Endometrial microvascular endothelial cells (primary cell): ENCODE results near the gene ELP5. TPM values are rescaled to one million over a fixed set of nuclear protein-coding genes. Genes with fewer than 3 reads are reported as not detected.
"Not testable (repeated sequence)": the region's sequence is repeated elsewhere in the genome, so short reads cannot be mapped to it uniquely, and the experiment has no call there.

Experiments used
- in situ Hi-C: cut with HindIII; loops from 2 replicates; pipeline ENCODE4 v1.10.0; 2017; ENCODE audit warnings: low sequenced_read_pairs, low pct_unique_long_range_greater_than_20kb; ENCODE audit errors: inconsistent ontology term
- total RNA-seq: library from RNA; depleted of rRNA; stranded (reverse); fragments of >200 nt; gene quantifications from one replicate; pipeline ENCODE4 v1.2.3, GENCODE V29; 2015; ENCODE audit errors: inconsistent ontology term

ELP5 gene
- total RNA-seq, 1 donor from 2014 or later, result 46.6 TPM

- in situ Hi-C loops, result no loop called here
Observed at GRCh38 chr17:7232114-7232513, 19.9 kb upstream of the ELP5 start.

DNA sequence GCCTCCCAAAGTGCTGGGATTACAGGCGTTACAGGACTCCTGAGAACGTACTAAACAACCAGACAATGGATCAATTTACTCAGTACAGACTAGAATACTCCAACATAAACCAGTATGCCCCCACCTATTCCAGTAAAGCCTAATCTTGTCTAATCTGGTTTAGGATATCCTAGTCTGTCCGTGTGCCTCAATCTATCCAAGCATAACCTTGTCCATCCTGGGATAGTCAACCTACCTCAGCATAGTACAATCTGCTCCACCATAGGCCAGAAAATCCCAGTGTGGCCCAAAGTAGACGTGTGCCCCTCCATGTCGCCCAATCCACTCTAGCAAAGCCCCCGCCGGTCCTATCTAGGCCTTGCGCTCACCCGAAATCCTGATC is 18.3 kb upstream of the ELP5 start:
- in situ Hi-C loops, result no loop called here

- in situ Hi-C loops, result no loop called here
Observed at GRCh38 chr17:7234083-7234951, 17.7 kb upstream of the ELP5 start, which contains the start of gene DVL2. DVL2 (minus strand) TSS chr17:7234517; CDS start chr17:7234262, 255 bp downstream.

DNA sequence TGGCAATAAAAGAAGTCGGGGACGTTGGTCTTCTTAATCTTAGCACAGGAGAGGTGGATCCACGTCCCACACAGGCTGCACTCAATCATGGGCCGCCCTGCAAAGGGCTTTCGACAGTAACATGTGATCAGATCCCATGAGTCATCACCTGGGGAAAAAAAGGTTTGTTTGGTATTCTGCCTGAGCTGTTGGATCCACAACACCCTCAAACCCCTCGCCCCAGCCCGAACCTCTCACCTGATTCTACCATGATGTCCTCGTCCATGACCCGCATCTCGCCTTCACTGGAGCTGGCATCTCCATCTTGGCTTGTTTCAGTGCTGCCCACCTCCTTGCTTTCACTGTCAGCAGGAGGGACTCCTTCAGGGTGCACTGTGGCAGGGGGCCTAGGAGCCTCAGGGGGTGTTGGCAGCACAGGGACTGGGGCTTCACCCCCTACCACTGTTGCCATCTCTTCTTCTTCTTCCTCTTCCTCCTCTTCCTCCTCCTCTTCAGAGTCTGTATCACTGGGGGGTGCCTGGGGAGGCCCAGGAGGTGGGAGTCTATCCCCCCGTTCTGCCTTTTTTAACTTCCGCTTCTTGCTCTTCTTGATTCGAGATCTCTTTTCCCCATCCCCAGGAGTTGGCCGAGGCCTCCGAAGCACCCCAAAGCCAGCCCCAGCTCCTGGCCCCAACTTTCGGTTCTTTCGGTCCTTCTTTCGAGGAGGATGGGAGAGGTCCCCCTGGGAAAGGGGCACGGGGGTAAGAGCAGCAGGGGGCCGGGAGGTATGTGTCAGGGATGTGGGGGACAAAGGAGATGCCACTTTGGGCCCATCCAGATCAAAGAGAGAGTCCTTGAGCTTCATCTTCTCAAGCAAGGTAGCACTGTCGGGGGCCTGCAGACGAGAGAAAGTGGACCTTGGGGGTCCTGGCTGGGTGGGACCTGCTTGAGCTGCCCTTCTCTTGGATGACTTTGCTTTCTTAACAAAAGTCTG is 16.0 kb upstream of the ELP5 start:
- in situ Hi-C loops, result no loop called here

GRCh38 chr17:7236808-7237207 is 15.2 kb upstream of the ELP5 start:
- in situ Hi-C loops, result no loop called here

GRCh38 chr17:7237266-7237760 is 14.7 kb upstream of the ELP5 start:
- in situ Hi-C loops, result no loop called here

- in situ Hi-C loops, result no loop called here
Observed at GRCh38 chr17:7237761-7238419, 14.1 kb upstream of the ELP5 start.

DNA sequence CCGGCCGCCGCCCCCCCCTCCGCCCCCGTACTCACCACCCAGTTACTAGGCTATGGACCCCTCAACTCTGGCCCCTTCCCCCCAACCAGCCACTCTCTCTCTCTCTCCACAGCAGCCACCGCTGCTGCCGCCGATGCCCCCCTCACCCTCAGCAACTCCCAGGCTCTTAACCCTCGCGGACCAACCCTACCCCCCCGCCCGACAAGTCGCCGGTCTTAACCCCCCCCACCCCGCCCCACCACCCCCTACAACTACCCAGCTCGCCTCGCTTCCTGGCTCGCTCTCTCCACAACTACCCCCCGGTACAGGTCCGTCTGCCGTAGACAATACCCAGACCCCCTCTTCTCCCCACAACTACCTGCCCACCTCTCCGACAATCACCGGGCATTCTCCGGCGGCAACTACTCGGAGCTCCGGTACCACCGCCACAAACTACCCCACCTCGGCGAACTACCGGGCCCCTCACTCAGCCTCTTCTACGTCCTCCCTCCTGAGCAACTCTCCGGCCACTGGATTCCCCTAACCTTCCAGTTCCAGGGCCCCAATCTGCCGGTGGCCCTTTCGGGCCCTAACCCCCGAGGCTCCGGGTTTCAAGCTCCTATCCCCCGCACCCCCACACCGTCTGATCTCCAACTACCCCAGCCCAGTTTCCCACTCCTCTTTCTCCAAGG is 13.5 kb upstream of the ELP5 start:
- in situ Hi-C loops, result no loop called here

- in situ Hi-C loops, result no loop called here
Observed at GRCh38 chr17:7239091-7240027, 12.7 kb upstream of the ELP5 start, which contains the start of gene PHF23. PHF23 (minus strand) TSS chr17:7239457; CDS start chr17:7239279, 178 bp downstream.

DNA sequence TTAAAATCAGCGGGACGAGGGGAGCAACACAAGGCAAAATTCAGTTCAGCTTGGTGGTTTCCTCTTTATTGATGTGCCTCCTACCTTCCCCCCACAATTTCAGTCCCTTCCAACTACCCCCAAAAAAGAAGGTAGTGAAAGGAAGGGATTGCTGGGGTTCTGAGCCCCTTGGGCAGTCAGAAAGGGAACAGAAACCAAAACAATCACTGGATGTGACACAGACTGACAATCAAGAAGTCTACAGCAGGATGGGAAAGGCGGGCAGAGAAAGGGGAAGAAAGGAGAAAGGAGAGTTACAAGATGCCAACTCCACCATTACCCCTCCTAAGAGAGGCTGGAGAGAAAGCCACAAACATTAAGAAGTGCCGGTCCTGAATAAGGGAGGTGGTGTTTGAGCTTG is 11.6 kb upstream of the ELP5 start:
- in situ Hi-C loops, result no loop called here

DNA sequence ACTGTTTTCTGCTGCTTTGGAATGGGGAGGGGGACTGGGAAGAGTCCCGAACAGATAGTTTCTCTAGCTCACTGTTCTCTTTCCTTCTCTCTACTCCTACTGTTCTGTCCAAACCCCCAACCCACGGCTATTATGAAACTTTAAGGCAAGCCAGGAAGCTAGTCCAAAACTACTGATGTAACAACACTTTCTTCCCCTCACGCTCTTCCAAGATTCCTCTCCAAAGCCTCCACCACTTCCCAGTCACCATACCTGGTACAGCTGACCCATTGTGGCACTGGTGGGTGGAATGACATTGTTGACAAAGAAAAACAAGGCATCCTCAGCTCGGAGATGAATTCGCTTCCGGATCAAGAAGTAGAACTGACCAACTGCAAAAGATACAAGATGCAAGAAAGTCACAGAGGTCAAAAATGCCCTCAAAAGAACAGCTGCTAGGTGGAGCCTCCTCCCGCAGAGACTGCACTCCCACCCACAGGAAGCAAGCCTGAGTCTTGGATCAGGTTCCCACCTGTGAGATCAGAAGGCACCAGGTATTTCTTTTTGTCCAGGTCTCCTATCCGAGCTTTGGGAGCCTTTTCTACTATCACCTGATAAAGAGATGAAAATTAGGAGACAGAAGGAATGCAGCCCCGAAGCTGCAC is 10.8 kb upstream of the ELP5 start:
- in situ Hi-C loops, result no loop called here

- in situ Hi-C loops, result no loop called here
Observed at GRCh38 chr17:7241783-7242716, 10.0 kb upstream of the ELP5 start, which contains the start of gene GABARAP. GABARAP (minus strand) TSS chr17:7242449; CDS start chr17:7242330, 119 bp downstream.

DNA sequence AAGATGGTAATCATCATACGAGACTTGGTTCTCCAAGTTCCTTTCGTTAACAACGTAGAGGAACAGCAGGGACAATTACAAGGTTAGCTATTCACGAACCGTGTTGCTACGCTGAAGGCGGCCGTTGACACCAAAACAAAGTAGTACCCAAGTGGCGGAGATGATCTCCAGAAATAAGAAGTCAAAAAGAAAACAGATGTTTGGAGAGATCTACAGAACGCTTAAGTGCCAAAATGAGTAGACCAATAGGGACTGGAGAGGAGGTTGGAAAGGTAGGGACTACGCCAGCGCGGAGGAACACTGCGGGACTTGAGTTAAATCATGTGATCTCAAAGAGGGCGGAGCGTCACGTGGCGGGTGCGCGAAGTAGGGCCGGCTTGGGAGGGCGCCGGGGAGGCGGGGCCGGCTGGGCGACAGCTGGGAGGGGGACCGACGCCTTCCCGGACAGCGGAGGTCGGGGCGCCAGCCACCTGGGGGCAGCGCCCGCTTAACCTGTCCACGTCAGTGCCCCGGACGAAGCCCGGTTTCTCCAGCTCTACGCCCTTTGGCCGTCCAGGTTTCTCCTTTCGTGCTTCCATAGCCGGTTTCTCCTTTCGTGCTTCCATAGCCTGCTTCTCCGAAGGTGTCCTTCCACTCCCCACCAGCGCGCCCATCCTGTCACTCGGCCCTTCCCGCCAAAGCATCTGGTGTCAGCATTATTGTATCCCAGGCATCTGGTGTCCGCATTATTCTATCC is 9.1 kb upstream of the ELP5 start:
- in situ Hi-C loops, result no loop called here

- in situ Hi-C loops, result no loop called here
Observed at GRCh38 chr17:7243453-7243729, 8.6 kb upstream of the ELP5 start.

GRCh38 chr17:7243838-7244237 is 8.2 kb upstream of the ELP5 start:
- in situ Hi-C loops, result not testable (repeated sequence)
